ENCODE data around the gene SEC16B.

SEC16B gene

GRCh38 chr1:177937931-177938330 is 31.9 kb downstream of the SEC16B start:
- no peak for DNase-seq

GRCh38 chr1:177937174-177937770 is 32.6 kb downstream of the SEC16B start:
- no peak for DNase-seq

- no peak for DNase-seq
Observed at GRCh38 chr1:177935638-177936415, 34.0 kb downstream of the SEC16B start.

GRCh38 chr1:177934927-177935326 is 34.9 kb downstream of the SEC16B start:
- DNase-seq = no peak

GRCh38 chr1:177934461-177934860 is 35.4 kb downstream of the SEC16B start:
- no peak for DNase-seq

GRCh38 chr1:177933881-177934280 is 36.0 kb downstream of the SEC16B start:
- DNase-seq = no peak

- no peak for DNase-seq
Observed at GRCh38 chr1:177932123-177932522, 37.7 kb downstream of the SEC16B start.

- DNase-seq = no peak
Observed at GRCh38 chr1:177928952-177929351, 40.9 kb downstream of the SEC16B start.

GRCh38 chr1:177928194-177928593 is 41.7 kb downstream of the SEC16B start:
- no peak for DNase-seq

- no peak for DNase-seq
Observed at GRCh38 chr1:177927021-177927596, 42.7 kb downstream of the SEC16B start.

GRCh38 chr1:177926201-177926600 is 43.7 kb downstream of the SEC16B start:
- no peak for DNase-seq

- DNase-seq = peak; percentile 83 to 89
Observed at GRCh38 chr1:177925006-177925405, 44.9 kb downstream of the SEC16B start.

GRCh38 chr1:177923441-177923840 is 46.4 kb downstream of the SEC16B start:
- no peak for DNase-seq

GRCh38 chr1:177922209-177922608 is 47.6 kb downstream of the SEC16B start:
- no peak for DNase-seq

- no peak for DNase-seq
Observed at GRCh38 chr1:177921590-177921989, 48.3 kb downstream of the SEC16B start.

- no peak for DNase-seq
Observed at GRCh38 chr1:177920091-177920490, 49.8 kb downstream of the SEC16B start.

GRCh38 chr1:177915641-177916040 is 54.2 kb downstream of the SEC16B start:
- DNase-seq = no peak

GRCh38 chr1:177914603-177915002 is 55.3 kb downstream of the SEC16B start:
- DNase-seq = no peak

- peak; percentile 31 to 68 for DNase-seq
Observed at GRCh38 chr1:177913762-177914540, 55.9 kb downstream of the SEC16B start.

GRCh38 chr1:177912991-177913390 is 56.9 kb downstream of the SEC16B start:
- DNase-seq = peak in 1 of 2 experiments; percentile 10

GRCh38 chr1:177909416-177909815 is 60.4 kb downstream of the SEC16B start:
- DNase-seq = no peak

- DNase-seq = no peak
Observed at GRCh38 chr1:177907000-177907399, 62.9 kb downstream of the SEC16B start.

GRCh38 chr1:177905686-177906085 is 64.2 kb downstream of the SEC16B start:
- DNase-seq = no peak

Measured in NCI-H524 (cell line).